RCC 7860 (cell line): ENCODE results near the gene MINDY4.
"Not testable (repeated sequence)": the region's sequence is repeated elsewhere in the genome, so short reads cannot be mapped to it uniquely, and the experiment has no call there.

Experiments
- DNase-seq: peaks from one replicate; pipeline ENCODE4 v3.0.0-alpha.2; 2015; ENCODE audit warnings: low spot score
- FAIRE-seq: peaks from 2 replicates; lab custom pipeline; 2012; peaks lifted over from hg19 to GRCh38; lab: Jason Lieb, UNC

Gene MINDY4

DNA sequence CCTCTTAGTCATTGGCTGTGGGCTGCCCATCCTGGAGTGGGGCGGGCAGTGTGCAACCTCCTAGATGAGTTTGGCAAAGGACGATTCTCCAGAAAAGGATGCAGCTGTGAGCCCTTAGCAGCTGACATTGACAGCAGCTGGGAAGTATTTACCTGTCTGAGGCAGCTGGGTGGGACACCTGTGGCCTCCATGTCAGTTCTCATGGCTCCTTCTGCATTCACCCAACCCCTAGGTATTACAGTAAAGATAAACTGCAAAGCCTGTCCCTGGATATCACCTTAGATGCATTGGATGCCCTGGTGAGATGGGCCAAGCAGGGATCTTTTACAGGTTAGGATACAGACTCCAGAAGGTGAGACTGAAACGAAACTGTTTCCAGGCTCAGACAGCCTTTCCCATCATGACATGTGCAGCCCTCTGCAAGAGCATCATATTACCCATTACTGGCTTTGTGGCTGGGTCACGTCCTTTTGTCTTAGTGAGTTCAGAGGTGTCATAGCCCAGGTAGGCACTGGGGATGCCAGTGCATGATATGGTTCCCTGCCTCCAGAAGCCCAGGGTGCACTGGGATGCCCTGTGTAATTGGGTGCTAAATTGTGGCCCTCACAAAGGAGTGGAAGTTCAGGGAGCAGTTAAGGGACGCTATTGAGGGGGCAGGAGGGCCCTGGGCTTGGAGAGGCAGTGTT lies 28.9 kb downstream of the MINDY4 start:
- FAIRE-seq (no peak), DNase-seq (no peak)

DNA sequence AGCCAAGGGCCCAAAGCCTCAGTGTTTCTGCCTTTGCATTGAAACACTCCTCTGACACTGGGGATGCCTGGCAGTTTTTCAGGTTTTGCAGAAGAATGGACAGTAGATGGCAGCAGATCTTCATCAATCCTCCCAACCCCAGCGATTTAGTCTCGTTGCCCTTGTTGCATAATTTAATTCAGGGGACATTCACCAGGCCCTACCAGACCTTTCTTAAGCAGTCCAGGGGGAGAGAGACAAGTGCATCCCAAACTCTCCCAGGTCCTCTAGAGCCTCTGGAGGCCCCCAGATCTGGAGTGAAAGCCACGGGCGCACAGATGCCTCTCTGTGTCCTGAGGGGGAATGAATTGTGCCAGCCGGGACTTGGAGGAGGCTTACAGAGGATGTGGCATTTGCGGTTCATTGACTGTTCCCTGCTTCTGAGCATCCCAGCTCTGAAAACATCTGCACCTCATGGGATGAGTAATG lies 29.6 kb downstream of the MINDY4 start:
- FAIRE-seq = no peak
- DNase-seq = peak; percentile 34

DNA sequence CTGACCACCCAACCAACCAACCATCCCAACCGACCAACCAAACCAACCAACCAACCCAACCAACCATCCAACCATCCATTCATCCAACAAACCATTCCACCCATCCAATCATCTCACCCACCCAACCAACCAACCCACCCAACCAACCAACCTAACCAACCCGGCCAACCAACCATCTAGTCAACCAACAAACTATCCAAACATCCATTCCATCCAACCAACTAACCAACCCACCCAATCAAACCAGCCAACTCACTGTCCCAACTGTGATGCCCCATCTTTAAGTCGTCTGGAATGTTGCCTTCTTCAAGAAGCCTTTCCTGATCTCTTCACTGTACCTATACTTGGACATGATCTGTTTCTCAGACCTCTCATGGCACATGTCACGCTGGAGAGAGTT lies 31.6 kb downstream of the MINDY4 start:
- no peak for FAIRE-seq
- DNase-seq = no peak

DNA sequence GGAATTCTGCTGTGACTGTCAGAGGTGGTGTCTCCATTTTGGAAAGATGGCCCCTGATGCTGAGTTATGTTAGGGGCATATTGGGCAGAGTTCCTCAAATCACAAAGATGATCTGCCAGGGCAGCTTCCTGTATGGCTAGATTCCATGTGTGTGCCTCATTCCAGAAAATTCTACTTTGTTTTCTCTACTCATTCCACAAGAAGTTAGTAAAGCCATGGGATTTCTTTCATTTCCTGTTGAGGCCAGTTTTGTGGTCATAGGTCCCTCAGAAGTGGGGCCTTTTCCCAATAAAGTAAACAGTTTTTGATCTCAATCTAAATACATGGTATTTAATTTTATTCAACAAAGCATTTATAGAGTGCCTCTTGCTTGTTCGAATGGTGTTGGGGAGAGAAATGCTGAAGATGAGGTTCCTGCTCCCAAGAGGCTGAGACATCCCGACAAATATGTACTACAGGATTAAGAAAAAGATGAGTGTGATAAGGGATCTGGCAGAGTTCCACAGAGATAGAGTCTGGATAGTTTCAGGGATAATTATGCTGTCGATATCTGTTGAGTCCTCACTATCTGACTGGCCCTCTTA lies 33.0 kb downstream of the MINDY4 start:
- DNase-seq (peak; percentile 23), FAIRE-seq (no peak)

DNA sequence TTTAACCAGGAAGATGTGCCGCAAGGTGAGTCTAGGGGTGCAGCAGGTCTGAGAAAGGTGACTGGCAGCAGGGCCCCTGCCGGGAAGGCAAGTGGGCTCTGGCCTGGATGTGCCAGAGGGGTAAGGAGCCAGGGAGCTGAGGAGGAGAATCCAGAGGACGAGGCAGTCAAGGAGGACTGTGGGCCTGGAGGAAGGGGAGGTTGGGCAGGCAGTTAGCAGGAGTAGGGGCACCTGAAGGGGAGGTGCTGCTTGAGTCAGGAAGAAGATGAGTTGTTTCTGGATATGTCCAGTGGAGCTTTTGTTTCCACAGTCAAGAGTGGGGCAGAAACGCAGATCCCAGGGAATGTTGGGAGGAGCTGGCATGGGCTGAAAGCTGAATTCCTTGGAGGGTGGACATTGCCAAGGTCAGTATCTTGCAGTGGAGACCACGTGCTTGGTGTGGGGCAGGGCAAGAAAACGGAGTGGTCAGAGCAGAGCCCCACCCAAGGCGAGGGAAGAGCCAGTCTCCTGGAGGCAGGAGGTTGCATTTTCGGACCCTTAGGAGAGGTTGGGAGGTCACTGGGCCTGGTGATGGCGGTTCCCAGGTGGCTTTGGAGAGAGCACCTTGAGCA lies 34.0 kb downstream of the MINDY4 start:
- DNase-seq = no peak
- FAIRE-seq = no peak

DNA sequence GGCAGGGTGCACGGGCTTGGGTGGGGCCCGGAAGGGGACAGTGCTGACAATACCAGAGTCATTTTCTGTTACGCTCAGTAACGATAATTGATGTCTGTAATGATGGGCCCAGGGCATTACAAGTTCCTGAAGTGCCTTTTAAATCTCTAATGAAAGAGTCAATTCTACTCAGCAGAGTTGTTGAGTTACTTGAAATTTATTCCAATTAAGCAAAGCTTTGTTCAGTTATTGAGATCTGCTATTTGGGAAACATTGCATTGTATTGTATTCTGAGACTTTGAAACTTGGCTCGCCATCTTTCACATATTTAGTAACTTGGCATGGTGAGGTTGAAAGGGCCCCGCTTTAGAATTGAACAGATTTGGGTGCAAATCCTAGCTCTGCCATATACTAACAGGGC lies 34.7 kb downstream of the MINDY4 start:
- no peak for FAIRE-seq
- no peak for DNase-seq

DNA sequence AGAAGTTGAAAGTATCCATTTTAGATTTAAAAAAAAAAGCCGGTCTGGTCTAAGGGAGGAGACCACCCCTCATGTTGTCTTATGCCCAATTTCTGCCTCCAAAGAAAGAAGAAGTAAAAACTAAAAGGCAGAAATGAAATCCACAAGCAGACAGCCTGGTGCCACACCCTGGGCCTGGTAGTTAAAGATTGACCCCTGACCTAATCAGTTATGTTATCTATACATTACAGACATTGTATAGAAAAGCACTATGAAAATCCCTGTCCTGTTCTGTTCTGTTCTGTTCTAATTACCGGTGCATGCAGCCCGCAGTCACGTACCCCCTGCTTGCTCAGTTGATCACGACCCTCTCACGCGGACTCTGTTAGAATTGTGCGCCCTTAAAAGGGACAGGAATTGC lies 36.3 kb downstream of the MINDY4 start:
- DNase-seq, FAIRE-seq: not testable (repeated sequence)

DNA sequence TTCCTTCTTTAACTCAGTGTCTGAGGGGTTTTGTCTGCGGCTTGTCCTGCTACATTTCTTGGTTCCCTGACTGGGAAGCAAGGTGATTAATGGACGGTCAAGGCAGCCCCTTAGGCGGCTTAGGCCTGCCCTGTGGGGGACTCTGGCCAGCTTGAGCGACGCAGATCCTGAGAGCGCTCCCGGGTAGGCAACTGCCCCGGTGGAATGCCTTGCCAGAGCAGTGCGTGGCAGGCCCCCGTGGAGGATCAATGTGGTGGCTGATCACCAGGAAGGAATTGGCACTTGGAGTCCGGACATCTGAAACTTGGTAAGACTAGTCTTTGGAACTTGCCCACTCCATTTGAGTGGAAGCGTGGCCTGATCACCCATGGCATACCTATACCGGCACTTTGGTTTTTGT lies 36.7 kb downstream of the MINDY4 start:
- FAIRE-seq, DNase-seq: not testable (repeated sequence)

DNA sequence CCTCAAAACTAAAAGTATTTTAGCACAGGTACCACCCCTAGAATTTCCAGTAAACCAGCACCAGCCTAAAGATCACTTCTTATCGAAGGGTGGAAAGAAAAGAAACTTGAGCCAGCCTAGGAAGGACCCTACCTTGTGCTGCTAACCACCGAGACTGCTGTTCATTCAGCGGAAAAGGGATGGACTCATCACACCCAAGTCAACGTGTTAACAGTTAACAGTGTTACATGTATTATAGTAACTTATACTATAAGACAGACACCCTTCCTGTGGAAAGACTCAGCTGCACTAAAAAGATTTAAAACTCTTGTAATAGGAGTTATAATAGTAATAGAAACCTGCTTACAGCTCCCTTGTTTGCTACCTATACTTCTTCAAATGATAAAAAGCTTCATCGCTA lies 39.8 kb downstream of the MINDY4 start:
- FAIRE-seq (no peak), DNase-seq (no peak)

DNA sequence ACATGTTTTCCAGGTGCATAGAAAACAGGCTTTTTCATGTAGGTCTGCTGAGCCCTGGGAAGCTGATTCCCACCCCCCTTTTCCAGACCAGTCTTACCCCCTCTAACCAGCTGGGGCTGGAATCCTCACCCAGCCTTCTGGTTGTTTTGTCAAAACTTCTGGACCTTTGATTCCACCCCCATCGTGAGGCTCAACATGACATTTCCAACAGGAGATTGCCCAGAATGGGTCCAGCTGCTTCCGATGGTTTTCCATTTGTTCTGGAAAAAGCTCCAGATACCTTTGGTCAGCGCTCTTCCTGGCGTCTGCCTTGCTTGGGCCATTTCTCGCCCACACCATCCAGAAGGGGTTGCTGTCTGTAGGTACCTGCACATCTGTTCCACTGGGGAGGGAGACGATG lies 41.5 kb downstream of the MINDY4 start:
- FAIRE-seq (no peak), DNase-seq (no peak)

DNA sequence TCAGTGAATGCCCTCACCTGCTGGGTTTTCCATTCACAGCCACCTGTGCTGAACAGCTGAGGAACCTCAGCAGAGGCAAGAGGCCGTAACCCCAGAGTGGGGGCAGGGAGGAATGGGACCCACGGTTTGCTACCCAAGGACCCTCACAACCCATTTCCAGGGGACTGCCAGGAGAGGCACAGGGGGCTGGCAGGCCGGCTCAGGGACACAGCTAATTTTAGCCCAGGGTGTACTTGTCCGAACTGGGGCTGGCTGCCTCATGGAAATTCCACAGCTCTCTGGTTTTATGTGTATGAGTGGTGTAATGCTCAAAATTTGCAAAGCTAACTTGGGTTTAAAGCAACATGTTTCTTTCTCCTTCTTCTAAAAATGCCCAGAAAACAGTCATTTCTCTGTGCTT lies 42.2 kb downstream of the MINDY4 start:
- DNase-seq = no peak
- no peak for FAIRE-seq

DNA sequence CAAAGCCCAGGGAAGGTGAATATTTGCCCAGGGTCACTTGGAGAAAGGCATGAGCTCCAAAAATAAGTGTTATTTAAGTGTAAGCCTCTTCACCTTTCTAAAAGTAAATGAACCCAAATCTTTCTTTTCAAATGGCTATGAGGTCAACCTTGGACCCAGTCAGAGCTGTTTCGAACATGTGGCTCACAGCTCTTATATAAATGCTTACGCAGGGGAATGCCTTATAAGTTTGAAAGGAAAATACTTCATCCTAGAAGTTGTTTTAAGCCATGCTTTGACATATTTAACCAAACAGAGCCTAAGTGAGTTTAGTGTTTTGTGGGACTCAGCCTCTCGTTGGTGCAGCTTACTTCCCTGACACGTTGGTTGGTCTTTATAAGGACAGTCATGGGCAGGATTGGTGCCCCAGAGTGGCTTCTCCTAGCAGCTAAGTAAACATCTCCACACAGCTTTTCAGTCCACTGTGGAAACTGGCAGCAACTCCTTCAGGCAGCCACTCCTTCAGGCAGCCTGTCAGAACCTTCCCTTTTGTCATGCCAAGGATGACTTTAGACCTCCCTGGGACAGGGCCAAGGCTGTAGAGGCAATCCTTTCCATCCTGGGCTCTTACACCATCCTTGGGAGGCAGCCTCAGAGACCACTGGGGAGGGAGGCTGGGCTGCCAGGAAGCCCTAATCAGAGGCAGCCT lies 43.6 kb downstream of the MINDY4 start:
- FAIRE-seq (no peak), DNase-seq (no peak)

DNA sequence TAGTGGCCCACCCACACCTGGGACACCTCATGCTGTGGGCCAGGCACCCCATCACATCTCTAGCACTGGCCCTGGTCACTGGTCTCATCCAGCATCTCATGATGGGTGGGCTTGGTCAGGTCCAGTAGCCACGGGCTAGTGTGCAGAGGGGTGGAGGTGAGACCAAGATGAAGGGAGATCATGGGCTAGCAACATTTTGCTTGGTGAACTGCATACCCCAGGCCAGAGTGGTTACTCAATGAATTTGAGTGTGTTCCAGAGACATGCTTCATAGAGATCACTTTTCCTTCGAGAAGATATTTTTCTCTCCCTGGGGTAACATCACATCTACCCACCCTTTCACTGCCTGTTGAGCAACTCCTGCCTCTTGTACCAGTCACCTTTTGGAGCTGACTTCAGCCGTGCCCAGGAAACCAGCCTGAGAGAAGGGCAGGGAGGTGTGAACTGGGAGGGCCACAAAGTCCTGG lies 44.2 kb downstream of the MINDY4 start:
- no peak for FAIRE-seq
- no peak for DNase-seq

DNA sequence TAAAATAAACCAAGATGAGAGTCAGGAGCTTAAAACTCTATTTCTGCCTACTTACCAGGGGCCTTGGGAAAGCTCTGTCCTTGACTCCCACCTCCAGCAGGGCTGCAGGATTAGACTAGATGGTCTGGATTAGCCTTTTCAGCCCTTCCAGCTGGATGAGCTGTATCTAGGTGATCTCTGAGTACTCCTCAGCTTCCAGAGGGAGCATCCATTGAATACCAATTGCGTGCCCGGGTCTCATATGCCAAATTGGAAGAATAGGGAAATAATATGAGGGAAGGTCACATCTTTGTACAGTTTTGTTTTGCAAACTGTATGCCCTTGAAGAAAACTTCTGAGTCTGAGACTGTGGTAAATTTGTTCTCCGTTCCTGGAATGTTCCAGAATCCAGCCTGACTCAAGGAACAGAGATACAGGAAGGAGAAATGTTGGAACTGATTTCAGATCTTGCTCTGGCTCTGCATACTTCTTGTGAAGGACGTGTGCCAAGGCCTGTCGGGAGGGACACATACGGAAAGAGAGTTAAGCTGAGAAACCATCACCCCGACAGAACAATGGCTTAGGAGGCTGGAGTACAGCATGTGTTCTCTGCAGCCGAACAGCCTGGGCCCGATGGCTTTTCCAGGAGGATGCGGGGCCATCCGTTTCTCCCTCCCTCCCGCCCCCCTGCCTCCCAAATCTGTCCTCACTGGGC lies 44.9 kb downstream of the MINDY4 start:
- FAIRE-seq = no peak
- DNase-seq = no peak

DNA sequence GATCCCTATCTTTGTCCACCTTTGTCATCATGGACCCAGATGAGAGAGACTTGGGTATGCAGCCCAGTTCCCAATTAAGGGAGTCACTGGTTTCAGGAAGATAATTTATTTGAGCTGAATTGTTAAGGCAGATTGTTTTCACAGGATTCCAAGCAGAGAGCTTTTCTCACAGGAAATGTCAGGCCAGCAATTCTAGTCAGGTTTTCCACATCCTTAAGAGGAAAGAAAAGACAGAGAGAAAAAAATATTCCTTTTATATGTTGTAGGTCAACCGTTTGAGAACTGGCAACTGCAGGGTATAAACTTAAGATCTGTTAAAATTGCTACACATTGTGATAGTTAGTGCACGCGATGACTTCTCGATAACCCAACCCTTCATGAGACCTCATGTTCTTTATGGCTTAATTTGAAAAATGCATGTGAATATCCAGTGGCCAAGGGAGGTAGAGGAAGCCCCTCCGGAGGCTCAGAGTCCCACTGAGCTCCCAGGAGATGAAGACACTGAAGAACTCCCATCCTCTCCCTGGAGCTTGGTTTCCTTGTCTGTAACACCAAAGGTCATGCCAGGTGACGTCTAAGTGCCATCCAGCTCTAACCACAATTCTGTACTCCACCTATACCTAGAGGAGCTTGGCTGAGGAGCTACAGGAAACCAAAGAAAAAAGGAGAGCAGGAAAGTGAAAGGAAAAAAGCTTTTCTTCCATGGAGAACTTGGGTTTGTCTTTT lies 45.6 kb downstream of the MINDY4 start:
- FAIRE-seq (no peak), DNase-seq (no peak)

DNA sequence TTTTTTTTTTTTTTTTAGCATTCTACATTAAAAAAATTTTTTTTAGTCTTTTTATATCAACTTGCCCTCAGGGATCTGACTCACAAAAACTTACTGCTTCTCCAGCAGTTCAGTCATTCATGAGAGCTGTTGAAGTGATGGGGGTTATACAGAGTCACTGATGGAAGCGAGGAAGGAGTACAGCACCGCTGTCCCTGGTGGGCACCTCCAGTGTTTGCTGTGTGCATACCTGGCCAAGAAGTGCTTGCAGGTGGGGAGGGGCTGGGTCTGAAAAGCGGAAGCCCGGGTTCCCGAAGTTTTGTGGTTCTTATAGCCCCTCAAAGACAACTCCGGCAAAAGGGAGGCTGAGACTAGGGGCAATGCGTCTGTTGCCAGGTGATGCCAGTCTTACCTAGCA lies 46.2 kb downstream of the MINDY4 start:
- FAIRE-seq (no peak), DNase-seq (no peak)

DNA sequence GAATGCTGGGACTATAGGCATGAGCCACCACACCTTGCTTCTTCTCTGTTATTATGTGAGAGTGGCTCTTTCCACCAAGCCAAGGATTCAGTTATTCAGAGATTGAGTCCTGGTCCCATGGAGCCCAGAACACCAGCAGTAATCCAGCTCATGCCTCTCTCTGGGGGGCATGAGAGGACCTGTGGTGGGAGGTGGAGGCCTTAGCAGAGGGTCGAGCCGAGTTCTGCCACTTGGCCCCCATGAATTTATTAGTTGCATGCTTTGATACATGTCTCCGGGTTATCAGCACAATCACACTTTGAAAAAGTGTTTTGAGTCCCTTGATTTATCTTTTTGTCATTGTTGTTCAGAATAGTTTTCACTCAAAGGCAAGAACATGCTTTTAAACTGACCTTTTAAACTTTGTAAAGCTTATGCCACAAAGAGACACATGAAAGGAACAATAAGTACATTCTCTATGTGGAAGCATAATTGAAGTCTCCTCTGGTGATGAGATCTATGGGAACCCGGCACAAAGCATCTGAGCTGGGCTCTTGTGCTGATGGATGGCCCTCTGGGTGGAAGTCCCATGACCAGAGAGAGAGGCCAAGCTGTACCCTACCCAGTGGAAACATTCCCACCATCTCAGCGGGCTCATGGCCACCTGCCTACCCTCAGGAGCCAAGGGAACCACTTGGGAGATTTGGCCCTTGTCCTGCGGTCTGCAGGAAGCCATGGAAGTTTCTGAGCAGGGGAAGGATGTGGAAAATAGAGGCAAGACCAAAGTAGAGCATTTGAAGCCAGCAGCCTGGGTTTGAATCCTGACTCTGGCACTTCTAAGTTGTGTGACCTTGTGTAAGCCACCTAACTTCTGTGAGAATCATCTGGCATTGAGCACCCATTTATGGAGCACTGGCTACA lies 53.9 kb downstream of the MINDY4 start:
- FAIRE-seq = no peak

DNA sequence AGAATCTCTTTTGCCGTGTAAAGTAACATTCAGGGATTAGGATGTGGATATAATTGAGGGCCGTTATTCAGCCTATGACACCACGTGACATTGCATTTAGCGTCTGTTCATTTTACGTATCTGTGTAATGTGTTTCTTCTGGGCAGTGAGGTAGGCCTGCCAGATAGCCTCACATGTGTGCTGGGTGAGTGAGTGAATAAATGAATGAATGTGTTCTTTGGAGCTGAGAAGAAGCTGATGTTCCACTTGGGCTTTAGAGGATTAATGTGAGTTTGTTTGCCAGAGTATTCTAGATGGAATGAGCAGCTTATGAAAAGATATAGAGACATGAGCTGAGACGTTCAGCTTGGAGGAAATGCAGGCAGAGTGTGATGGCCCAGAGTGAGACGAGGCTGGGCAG lies 55.0 kb downstream of the MINDY4 start:
- DNase-seq (no peak), FAIRE-seq (no peak)

More for the DNA sequence above, 53.9 kb downstream of the MINDY4 start:
- no peak for DNase-seq

DNA sequence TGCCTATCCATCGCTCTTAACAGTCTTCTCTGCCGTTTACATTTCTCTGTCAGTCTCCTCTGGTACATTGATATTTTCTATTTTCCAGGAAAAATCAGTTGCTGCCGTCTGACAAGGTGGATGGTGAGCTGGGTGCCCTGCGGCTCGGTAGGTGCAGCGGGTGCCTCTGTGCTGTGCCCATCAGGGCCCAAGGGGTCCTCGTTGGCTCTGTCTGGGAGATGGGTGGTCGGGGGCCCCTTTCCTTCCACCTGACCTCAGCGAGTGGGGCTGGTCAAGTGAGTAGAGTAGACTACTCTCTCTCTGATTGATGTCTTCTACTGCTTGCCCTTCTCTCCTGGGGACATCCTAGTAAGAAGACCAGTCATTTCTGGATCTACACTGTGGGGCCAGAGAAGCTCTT lies 57.4 kb downstream of the MINDY4 start:
- no peak for FAIRE-seq
- no peak for DNase-seq
